CD4-positive, alpha-beta T cell treated with Interleukin-21 for 1 hour (primary cell): Measurements from ENCODE around the gene HPSE2.

ENCODE experiments used
- DNase-seq: peaks from one replicate; pipeline ENCODE4 v3.0.0-alpha.2; 2020

The HPSE2 gene

DNA sequence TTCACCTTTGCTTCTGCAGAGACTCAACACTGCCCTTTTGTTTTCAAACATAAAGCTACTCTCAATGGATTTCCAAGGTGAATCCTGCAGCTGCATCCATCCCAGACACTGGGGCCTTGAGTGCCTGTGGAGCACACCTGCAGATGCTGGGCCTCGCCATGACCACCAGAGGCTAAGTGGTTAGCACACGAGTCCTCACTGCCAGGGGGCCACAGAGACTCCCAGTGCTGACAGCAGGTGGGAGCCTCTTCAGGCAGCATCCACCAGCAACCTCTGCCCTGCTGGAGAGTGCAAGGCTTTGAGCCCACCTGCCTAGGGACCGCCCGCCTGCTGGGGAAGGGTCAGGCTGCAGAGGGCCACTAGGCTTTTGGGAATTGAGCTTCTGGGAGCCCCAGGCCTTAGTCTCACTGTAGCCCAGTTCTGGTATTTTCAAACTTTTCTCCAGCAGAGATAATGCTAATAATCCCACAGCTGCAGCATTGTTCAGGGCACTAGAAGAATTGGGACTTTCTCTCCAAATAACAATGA lies 779.5 kb downstream of the HPSE2 start:
- DNase-seq: no peak

DNA sequence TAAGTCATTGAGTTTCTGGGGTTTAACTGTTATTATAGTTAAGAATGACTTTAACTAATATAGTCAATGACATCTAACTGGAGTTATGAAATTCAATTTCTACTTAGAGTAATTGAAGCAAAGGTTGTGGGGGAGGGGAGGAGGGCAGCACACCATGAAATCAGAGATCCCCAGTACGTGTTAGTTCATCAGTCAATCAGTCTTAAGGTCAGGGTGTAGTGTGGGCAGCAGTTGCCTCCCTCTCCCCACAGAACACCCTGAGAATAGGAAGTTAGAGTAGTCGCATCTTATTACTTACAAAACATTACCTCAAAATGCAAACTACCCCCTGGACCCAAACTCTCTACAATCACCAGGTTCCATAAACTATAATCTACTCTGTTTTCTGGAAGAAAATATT lies 781.9 kb downstream of the HPSE2 start:
- DNase-seq: no peak

GRCh38 chr10:98450618-98451017 lies 785.0 kb downstream of the HPSE2 start:
- DNase-seq: no peak

DNA sequence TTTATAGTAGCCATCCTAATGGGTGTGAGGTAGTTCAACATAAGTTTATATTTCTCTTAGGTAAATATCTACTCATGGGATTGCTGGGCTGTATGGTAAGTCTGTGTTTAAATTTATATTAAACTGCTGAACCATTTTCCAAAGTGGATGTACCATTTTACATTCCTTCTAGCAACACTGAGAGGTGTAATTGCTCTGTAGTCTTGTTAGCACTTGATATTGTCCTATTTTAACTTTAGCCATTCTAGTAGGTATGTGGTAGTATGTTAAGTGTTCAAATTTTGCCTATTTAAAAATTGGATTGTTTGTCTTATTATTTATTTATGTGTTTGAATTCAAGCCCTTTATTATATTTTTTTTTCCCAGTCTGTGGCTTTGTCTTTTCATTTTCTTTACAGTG lies 786.4 kb downstream of the HPSE2 start:
- no peak for DNase-seq

DNA sequence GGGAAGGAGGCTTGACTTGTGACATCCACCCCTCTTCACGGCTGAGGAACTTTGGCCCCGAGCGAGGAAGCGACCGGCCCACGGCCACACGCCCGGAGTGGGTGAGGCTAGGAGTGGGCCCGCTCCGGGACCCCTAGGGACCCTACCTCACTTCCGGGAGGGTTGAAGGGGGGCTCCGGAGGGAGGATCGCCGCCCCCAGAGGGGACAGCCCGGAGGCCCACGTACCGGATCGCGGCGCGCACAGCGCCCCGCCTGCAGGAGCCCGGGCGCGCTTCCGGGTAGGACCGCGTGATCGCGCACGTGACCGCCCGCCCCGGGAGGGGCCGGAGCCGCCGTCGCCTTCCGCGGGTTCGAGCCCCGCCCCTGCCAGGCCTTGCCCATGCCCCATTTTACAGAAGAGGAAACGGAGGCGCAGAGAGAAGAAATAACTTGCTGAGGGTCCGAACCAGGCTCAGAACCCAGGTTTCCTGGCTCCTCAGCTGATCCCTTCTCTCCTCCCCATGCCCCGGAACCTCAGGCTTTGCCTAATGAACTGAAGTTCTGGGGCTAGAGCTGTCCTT lies 788.9 kb downstream of the HPSE2 start, which contains the start of gene HPS1:
Gene HPS1 (minus strand): TSS at position 275 of the 561 bp plus-strand sequence. CDS start 3,695 bp downstream, outside the sequence.
- DNase-seq: peak; percentile 77

- peak; percentile 28 for DNase-seq
These were observed 789.4 kb downstream of the HPSE2 start for GRCh38 chr10:98446151-98446660.

- DNase-seq: no peak
These were observed 790.3 kb downstream of the HPSE2 start for GRCh38 chr10:98445200-98445812.

DNA sequence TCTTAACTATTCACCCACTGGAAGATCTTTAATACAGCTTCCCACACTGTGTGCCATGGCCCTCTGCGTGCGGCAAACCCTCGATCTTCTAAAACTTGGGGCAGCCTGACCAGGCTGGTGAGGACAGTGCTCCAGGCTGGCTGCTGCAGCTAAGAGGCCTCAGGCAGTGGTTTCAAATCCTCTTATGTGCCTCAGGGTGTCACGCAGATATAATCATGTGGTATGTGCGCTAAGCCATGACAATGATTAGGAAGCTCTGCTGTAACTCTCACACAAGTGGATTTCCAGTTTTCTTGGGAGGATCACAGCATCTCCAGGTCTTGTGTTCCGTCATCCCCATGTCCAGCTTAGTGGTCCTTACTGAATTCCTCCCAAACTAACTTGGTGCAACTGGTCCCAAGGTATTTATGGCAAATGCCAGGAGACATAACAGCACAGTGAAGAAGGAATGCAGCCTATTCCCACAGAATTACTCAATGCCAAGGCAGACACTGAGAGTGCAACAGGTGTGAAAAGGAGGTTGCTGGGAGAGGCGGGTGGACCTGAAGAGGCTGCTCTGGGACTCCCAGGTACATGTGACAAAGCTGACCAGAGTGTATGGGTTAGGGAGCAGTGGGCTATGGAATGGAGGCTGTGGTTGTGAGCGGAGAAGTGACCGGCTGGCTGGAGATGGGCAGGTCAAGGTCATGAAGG lies 791.2 kb downstream of the HPSE2 start:
- DNase-seq: no peak

DNA sequence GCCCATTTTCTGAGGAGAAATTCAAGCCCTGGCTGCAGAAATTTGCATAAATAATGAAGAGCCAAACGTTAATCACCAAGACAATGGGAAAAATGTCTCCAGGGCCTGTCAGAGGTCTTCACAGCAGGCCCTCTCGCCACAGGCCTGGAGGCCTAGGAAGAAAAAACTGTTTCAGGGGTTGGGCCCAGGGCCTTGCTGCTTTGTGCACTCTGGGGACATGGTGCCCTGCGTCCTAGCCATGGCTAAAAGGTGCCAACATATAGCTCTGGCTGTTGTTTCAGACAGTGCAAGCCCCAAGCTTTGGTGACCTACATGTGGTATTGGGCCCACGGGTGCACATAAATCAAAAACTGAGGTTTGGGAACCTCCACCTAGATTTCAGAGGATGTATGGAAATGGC lies 796.9 kb downstream of the HPSE2 start:
- DNase-seq: no peak

DNA sequence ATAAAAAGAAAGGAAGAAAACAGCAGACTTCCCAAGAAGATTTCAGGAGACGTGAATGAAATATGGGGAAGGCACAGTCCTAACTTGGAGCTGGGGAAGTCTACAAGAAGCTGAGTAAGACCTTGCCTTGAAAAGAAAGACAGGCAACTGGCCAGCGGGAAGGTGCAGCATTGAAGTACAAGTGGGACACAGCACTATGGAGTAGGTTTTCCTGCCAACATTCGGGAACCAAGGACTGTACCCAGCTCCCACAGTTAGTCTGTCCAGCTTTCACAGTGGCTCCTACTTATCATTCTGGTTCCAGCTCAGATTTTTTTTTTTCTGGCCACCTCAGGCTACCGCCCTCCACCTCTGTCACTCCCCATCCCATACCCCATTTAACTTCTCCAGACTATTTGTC lies 798.9 kb downstream of the HPSE2 start:
- no peak for DNase-seq

GRCh38 chr10:98435178-98435577 lies 800.5 kb downstream of the HPSE2 start:
- no peak for DNase-seq

- DNase-seq: no peak
These were observed 801.5 kb downstream of the HPSE2 start for GRCh38 chr10:98433881-98434732.

DNA sequence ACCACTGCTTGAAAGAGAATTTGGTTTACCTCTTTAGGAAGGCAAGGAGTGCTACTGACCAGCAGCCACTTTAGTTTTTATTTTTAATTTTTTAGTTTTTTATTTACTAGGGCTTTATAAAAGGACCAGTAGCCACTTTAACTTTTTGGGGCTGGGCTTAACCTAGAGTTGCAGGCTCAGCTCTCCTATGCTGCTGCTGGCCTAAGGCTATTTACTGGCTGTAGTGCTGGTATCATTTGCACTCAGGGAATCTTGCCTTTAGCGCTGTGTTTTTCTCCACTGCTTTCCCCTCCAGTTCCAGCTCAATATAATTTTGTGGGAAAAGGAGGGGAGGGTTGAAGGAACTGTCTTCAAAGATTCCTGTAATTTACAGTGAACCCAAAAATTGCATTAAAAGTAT lies 802.3 kb downstream of the HPSE2 start:
- DNase-seq: no peak

GRCh38 chr10:98432330-98432729 lies 803.3 kb downstream of the HPSE2 start:
- DNase-seq: no peak

DNA sequence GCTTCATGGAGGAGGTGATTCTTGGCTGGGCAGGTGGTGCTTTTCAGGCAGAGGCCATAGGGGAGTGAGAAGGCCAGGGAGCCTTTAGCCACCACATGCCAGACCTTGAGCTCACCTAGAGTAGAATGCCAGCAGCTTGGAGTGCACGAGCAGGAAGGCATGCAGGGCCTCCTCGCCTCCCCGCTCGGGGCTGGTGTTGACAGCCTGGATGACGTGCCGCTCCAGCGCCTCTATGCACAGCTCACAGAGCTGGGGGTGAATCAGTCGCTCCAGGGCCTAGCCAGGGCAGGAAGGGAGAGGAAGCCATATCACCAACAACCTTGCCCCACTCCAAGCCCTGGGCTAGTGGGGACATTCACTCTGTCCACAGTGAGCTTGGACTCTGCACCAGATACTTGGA lies 804.6 kb downstream of the HPSE2 start:
- DNase-seq: no peak

DNA sequence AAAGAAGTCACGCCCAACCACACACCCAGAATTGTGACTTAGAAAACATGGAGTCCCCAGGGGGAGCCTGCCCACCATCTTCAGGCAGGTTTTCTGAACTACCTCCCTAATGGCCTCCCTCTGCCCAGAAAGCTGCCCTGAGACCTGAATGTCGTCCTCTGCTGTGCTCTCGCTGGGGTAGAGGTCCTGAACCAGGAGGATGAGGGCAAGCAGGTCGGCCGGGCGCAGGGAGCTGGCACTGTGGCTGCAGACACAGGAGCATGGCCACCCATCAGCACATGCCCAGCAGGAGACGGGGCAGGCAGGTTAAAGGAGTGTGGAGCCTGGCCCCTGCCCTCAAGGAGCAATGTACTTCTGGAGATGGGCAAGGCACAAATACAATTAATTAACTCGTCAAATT lies 805.2 kb downstream of the HPSE2 start:
- DNase-seq: no peak

GRCh38 chr10:98429320-98430072 lies 806.2 kb downstream of the HPSE2 start:
- no peak for DNase-seq

DNA sequence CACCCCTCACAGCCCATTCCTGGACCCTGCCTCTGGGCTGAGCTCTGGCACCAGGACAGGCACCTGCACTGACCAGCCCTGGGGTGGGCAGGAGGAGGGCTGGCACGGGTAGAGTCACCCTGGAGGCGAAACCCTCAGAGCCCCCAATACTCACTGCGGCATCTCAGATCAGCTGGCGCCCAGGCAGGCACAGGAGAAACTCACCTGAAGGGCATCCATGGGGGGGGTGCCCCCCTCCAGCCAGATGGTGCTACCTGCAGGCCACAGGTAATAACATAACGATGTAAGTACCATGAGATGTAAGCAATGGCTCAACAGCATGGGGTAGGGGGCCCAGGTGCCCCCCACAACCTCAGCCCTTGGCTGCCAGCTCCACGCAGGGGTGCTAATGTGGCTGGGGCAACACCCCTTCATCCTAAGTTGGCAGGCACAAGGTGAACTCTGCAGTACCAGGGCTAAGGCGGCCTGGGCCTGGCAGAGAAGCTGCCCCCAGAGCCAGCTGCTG lies 808.6 kb downstream of the HPSE2 start:
- no peak for DNase-seq

DNA sequence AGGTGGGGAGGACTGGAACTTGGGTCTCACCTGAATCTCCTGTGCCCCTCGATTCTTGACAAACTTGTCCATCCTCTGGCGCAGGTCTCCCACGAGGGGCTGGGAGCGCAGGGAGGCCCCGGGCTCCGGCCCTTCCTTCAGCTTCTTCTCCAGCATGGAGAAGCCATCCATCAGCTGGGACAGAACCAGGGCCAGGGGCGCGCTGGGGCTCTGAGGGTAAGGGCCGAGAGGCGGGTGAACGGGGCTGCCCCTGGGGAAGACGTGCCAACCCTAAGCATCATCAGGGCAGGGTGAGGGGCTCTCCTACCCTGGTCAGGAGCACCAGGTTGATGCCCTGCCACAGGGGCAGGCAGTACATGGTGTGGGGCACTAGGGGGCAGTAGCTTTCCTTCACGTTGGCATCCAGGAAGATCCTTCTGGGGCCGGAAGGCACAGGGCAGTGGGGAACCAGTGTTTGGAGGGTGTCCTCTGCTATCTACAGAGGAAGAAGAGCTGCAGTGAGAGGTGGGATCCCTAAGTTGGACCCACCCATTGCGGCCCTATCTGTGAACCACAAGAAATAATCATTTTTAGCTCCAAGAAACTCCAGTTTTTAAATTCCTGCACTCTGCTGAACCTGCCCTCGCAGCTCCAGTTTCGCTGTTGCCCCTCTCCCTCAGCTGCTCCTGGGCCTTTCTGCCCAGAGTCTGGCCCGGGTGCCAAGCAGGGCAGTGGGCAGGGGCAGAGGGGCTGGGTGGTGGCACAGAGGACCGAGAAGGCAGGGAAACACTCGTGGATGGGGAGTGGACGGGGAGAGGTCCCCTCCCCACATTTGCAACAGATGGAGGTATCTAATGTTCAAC lies 809.9 kb downstream of the HPSE2 start:
- peak; percentile 51 for DNase-seq

DNA sequence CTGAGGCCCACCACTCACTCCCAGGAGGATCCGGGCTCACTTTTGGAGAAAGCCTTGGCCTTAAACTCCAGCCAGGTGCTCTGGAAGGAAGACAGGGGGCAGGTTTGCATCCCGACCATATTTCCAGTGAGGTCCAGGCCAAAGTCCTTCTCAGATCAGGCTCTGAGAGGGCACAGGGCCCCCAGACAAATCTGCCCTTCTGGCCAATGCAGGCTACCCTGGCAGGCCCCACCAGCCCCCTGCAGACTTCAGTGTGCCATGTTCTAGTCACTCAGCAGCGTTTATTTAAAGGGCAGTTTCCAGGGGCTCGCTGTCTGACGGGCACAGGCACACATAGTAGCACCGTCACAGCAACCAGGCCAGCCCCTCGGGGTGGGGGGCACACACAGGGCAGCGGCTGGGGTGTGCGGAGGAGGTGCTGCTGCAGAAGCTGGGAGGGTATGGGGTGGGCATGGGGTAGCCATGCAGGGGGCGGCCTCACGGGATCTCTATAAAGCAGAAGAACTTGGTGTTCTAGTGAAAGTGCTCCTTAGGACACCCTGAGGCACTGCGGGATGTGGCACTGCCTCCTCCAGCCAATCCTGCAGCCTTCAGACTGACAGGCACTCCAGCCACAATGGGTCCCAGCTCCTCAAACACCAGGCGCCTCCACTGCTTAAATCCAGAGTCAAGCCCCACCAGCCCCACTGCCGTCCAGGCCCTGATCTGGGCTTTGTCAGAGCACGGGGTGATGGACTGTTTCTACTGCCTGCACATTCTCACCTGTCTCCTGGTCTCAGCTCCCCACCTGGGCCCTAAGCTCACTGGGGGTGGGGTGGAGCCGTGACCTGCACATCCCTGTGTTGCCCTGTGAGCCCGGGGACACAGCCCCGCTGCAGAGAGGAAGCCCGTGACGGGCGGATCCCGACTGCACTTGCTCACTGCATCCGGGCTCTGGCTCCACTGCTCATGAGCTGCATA lies 811.1 kb downstream of the HPSE2 start:
- DNase-seq: no peak
